PFSK-1 (cell line): ENCODE results near the gene NOTCH4.

Experiments used
- FOXP2 ChIP-seq: optimal IDR thresholded peaks from 2 replicates; pipeline ENCODE3; 2011; ENCODE audit warnings: borderline replicate concordance, control low read depth, inconsistent platforms; ENCODE audit not compliant: insufficient read depth; ENCODE audit errors: extremely low read length, extremely low read depth
- POLR2AphosphoS5 ChIP-seq: IDR thresholded peaks from 2 replicates; pipeline ENCODE4 v1.6.1; 2012; ENCODE audit warnings: low read depth, mild to moderate bottlenecking, control low read depth, low read length, moderate library complexity
- SIN3A ChIP-seq: IDR thresholded peaks from 2 replicates; pipeline ENCODE4 v1.6.1; 2012; ENCODE audit warnings: mild to moderate bottlenecking, low read length, moderate library complexity, borderline replicate concordance; ENCODE audit not compliant: insufficient read depth
- TAF1 ChIP-seq: IDR thresholded peaks from 2 replicates; pipeline ENCODE4 v1.6.1; 2012; ENCODE audit warnings: low read length, control low read depth, borderline replicate concordance; ENCODE audit not compliant: insufficient read depth
- TF ChIP-seq, protein P1 (sequence below), 2 experiments: IDR thresholded peaks; 2 replicates each; pipeline versions ENCODE4 v1.6.1 to v1.8.0; 2011 to 2012; ENCODE audit warnings: low read depth in 2 of 2, low read length in 2 of 2, control low read depth in 1 of 2, inconsistent platforms in 1 of 2, mild to moderate bottlenecking in 1 of 2, moderate library complexity in 1 of 2; ENCODE audit not compliant: insufficient read depth in 1 of 2

The NOTCH4 gene

DNA sequence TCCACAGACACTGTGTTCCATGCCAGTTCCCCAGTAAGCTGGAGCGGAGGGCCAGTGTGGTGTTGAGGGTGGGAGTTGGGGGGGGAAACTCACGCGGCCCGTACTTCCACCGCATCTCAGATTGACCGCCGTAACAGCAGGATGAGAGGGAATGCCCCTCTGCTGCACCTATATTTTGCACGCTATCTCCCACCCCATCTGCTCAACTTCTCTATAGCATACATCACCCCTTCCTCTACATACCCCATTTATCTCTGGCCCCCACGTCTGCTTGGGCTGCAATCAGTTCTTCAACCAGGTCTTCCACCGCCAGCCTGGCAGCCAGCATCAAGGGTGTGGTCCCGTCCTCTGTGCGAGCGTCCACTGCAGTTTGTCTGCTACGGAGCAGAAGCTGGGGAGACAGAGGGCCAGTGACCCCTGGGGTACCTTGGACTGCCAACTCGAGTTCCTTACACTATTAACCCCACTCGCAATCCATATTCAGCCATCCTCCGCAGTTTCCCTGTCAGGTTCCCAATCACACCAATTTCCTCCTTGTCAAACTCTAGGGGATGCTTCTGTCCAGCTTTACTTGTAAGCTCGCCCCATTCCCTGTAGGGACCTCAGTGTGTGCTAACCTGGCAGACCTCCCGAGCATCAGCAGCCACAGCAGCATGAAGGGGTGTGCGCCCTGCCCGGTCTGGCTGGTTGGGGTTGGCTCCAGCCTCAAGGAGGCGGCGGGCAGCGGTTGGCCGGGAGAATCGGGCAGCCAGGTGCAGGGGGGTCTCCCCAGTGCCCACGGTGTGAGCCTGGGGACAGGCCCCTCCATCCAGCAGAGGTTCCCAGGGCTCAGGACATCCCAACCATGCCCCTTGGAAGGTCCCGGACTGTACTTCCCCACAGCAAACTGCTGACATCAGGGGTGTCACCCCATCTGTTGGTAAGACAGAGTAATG is 26.9 kb downstream of the NOTCH4 start:
- no peak for TF ChIP-seq TAF1
- no peak for TF ChIP-seq SIN3A
- TF ChIP-seq POLR2AphosphoS5, result no peak
- TF ChIP-seq FOXP2, result no peak
- TF ChIP-seq, protein P1, sequence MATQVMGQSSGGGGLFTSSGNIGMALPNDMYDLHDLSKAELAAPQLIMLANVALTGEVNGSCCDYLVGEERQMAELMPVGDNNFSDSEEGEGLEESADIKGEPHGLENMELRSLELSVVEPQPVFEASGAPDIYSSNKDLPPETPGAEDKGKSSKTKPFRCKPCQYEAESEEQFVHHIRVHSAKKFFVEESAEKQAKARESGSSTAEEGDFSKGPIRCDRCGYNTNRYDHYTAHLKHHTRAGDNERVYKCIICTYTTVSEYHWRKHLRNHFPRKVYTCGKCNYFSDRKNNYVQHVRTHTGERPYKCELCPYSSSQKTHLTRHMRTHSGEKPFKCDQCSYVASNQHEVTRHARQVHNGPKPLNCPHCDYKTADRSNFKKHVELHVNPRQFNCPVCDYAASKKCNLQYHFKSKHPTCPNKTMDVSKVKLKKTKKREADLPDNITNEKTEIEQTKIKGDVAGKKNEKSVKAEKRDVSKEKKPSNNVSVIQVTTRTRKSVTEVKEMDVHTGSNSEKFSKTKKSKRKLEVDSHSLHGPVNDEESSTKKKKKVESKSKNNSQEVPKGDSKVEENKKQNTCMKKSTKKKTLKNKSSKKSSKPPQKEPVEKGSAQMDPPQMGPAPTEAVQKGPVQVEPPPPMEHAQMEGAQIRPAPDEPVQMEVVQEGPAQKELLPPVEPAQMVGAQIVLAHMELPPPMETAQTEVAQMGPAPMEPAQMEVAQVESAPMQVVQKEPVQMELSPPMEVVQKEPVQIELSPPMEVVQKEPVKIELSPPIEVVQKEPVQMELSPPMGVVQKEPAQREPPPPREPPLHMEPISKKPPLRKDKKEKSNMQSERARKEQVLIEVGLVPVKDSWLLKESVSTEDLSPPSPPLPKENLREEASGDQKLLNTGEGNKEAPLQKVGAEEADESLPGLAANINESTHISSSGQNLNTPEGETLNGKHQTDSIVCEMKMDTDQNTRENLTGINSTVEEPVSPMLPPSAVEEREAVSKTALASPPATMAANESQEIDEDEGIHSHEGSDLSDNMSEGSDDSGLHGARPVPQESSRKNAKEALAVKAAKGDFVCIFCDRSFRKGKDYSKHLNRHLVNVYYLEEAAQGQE (IDR thresholded peaks at IDR 0.05; ENCODE audit: insufficient read depth in 1 of 2, low read depth in 2 of 2, low read length in 2 of 2), result no peak

DNA sequence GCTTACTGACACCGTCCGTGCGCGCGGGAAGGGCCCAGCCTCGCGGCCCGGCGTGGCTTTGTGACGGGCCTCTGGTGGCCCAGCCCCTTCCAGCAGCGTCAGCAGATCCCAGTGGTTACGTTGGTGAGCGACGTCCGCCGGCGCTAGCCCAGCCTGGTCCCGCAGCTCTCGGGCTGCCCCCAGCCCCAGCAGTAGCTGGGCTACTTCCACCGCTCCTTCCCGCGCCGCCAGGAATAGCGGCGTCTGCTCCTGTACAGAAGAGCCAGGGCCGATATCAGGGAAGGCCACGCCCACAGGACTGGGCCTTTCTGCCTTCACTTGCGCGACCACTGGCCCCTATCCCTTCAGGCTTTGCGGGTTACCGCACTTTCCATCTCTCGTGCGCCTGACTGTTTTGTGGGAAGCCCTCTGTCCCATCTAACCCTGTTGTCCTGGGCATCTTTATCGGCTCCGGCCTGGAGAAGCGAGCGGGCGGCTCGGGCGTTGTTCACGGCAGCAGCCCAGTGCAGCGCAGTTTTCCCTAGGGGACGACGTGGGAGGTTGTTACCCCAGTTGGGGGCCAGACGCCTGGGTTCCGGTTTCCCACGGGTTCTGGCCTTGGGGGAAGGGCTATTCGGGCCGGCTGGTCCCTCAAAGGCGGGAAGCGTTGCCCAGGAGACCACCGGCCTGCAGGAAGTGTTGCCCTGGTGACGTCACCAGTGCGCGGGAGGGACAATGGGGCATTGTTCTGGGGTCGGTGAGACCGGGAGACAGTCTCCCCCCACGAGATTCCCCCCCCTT is 27.8 kb downstream of the NOTCH4 start:
- TF ChIP-seq TAF1 (0 out of 2 replicates have a peak, but pooled peaks have one; percentile 56), SIN3A (no peak; the same call in 1 of the 2 replicates), POLR2AphosphoS5 (peak; percentile 91)

DNA sequence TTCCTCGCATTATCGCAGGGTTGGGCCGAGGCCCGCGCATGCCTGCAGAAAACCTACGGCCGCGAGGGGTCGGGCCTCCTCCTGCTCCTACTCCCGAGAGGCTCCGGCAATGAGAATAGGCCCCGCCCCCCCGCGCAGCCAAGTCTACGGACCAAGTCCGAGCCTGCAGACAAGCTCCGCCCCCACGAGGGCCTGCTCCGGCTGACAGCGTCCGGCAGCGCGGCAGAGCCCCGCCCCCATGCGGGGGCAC is 28.3 kb downstream of the NOTCH4 start:
- TF ChIP-seq POLR2AphosphoS5 (no peak), SIN3A (no peak), TAF1 (no peak), FOXP2 (no peak)
- TF ChIP-seq, protein P1 (IDR thresholded peaks at IDR 0.05; ENCODE audit: insufficient read depth in 1 of 2, low read depth in 2 of 2, low read length in 2 of 2), result no peak

DNA sequence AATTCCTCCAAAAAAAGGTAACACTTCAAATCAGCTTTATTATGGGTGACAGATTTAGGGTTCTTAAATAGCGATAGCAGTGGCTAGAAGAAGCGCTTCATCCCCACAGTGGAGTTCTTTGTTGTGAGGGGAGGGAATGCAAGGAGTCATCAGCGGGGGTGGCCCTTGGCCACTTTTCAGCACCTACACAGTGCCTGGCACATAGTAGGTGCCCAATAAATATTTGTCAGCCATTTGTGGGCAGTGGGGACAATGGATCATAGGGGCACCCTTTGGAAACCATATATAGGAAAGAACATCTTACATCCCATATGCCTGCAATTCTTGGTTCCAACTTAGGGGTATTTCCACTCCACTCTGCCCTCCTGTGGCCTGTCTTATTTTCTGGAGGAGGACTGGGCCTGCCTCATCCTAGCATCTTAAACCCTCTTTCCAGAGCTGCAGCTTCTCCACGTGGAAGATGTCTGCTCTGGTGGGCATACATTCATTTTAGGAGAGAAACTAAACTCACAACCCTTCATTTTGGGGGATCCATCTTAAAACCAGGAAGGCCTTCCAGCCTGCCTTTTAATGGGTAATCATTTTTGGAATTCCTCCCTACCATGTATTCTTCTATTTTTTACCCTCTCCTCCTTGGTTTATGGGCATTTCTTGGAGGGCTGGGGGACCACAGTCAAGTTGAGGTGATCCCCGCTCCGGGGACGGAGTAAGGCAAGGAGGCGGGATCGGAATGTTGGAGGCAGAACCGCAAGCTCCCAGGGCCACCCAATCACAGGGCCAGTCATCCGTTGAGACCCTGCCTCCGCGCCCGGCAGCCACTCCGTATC is 28.8 kb downstream of the NOTCH4 start:
- no peak for TF ChIP-seq TAF1
- TF ChIP-seq POLR2AphosphoS5, result peak; percentile 40
- TF ChIP-seq, protein P1 (IDR thresholded peaks at IDR 0.05; ENCODE audit: insufficient read depth in 1 of 2, low read depth in 2 of 2, low read length in 2 of 2), result no peak; a peak in 1 of 4 replicates
- no peak for TF ChIP-seq SIN3A
- no peak for TF ChIP-seq FOXP2

DNA sequence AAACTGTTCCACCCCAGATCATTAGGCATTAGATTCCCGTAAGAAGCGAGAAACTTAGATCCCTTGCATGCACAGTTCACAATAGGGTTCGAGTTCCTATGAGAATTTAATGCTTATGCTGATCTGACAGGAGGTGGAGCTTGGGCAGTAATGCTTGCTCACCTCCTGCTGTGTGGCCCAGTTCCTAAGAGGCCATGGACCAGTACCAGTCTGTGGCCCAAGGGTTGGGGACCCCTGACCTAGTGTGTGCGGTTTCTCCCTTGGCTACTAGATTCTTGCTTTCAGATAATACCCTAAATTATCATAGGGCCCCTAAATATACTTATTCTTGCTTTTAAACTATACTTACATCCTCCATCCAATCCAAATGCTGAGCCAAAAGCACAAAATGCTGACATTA is 29.5 kb downstream of the NOTCH4 start:
- TF ChIP-seq FOXP2, result no peak
- TF ChIP-seq TAF1, result no peak
- TF ChIP-seq, protein P1 (IDR thresholded peaks at IDR 0.05; ENCODE audit: insufficient read depth in 1 of 2, low read depth in 2 of 2, low read length in 2 of 2), result no peak
- no peak for TF ChIP-seq SIN3A
- TF ChIP-seq POLR2AphosphoS5, result no peak
